B cell (primary cell): ENCODE results near the gene GNG10. TPM values are rescaled to one million over a fixed set of nuclear protein-coding genes. Genes with fewer than 3 reads are reported as not detected.

Experiments used
- ATAC-seq: fragments of 200-7000 bp; cut with Tn5 transposase; one replicate; pipeline ENCODE4 v1.10.0; 2021; ENCODE audit warnings: low read depth, mild to moderate bottlenecking, moderate number of reproducible peaks, moderate library complexity
- CTCF ChIA-PET: fragments of 350-600 bp; sonication (Branson Sonifier 250); formaldehyde crosslinking; loops from one replicate; lab custom pipeline; 2021; ENCODE audit warnings: antibody characterized with exemption, inconsistent platforms; lab: Charles Lee
- POLR2A ChIA-PET: fragments of 350-600 bp; sonication (Branson Sonifier 250); formaldehyde crosslinking; loops from one replicate; lab custom pipeline; 2021; ENCODE audit warnings: antibody characterized with exemption; lab: Charles Lee
- DNase-seq: peaks from one replicate; pipeline ENCODE4 v3.0.0; 2013
- H2AFZ ChIP-seq: 2 replicates; pipeline ENCODE4 v1.6.1; 2012; ENCODE audit warnings: mild to moderate bottlenecking, low read depth, low read length; ENCODE audit not compliant: insufficient read depth, poor library complexity, severe bottlenecking
- H3K27ac ChIP-seq, 2 donors: 1 replicate in 1 of 2; 2 replicates in 1 of 2; pipeline ENCODE4 v1.5.1; 2012 to 2013; ENCODE audit warnings: low read length in 2 of 2, mild to moderate bottlenecking in 2 of 2, moderate library complexity in 1 of 2
- H3K27me3 ChIP-seq, 4 experiments: fragments of 200-600 bp in 1 of 4; sonication (generic) in 1 of 4; replicated peaks in 1 of 4; 1 replicate in 2 of 4; 2 replicates in 2 of 4; pipeline versions ENCODE4 v1.6.1 to v1.7.0; 2013 to 2016; ENCODE audit warnings: low read length in 3 of 4, mild to moderate bottlenecking in 2 of 4, mixed read lengths in 1 of 4, moderate library complexity in 1 of 4; ENCODE audit not compliant: insufficient read depth in 4 of 4, control insufficient read depth in 3 of 4; ENCODE audit errors: control extremely low read depth in 1 of 4
- H3K36me3 ChIP-seq, 2 experiments: replicated peaks in 1 of 2; 1 replicate in 1 of 2; 2 replicates in 1 of 2; pipeline versions ENCODE4 v1.6.1 to v1.7.1; 2013; ENCODE audit warnings: low read length in 1 of 2; ENCODE audit not compliant: insufficient read depth in 2 of 2, control insufficient read depth in 1 of 2; ENCODE audit errors: control extremely low read depth in 1 of 2, extremely low read depth in 1 of 2
- H3K4me1 ChIP-seq, 2 donors: fragments of 200-600 bp in 1 of 2; sonication (generic) in 1 of 2; 1 replicate in 1 of 2; 2 replicates in 1 of 2; pipeline versions ENCODE4 v1.5.1 to v1.6.1; 2013 to 2017; ENCODE audit warnings: low read length in 2 of 2; ENCODE audit not compliant: control insufficient read depth in 2 of 2, insufficient read depth in 2 of 2
- H3K4me2 ChIP-seq: replicated peaks from 2 replicates; pipeline ENCODE3; 2012; ENCODE audit warnings: mild to moderate bottlenecking, low read depth, low read length; ENCODE audit not compliant: poor library complexity, severe bottlenecking
- H3K4me3 ChIP-seq, 5 experiments: fragments of 200-600 bp in 1 of 5; sonication (generic) in 1 of 5; 1 replicate in 3 of 5; 2 replicates in 2 of 5; pipeline versions ENCODE4 v1.5.1 to v1.7.0; 2011 to 2016; ENCODE audit warnings: low read length in 4 of 5, mild to moderate bottlenecking in 4 of 5, low read depth in 2 of 5, control low read depth in 1 of 5, moderate library complexity in 1 of 5; ENCODE audit not compliant: insufficient read depth in 1 of 5; ENCODE audit errors: control extremely low read depth in 1 of 5, extremely low read depth in 1 of 5
- H3K79me2 ChIP-seq: fragments of 200-600 bp; sonication (generic); one replicate; pipeline ENCODE4 v1.6.0; 2016; ENCODE audit warnings: low read length; ENCODE audit not compliant: control insufficient read depth, insufficient read depth
- H3K9ac ChIP-seq: fragments of 200-600 bp; sonication (generic); 2 replicates; pipeline ENCODE4 v1.6.1; 2017; ENCODE audit warnings: mild to moderate bottlenecking, low read length, moderate library complexity
- H3K9me3 ChIP-seq, 3 donors: one replicate each; pipeline versions ENCODE4 v1.6.1 to v1.7.1; 2013; ENCODE audit warnings: low read length in 2 of 3; ENCODE audit not compliant: control insufficient read depth in 2 of 3, insufficient read depth in 1 of 3; ENCODE audit errors: control extremely low read depth in 1 of 3
- H4K20me1 ChIP-seq: 2 replicates; pipeline ENCODE4 v1.6.0; 2012; ENCODE audit warnings: mild to moderate bottlenecking, low read length; ENCODE audit not compliant: insufficient read depth, control insufficient read depth, poor library complexity, severe bottlenecking
- H3K27ac Mint-ChIP-seq: one replicate; pipeline ENCODE4 v1.8.0; 2021; ENCODE audit warnings: mixed read lengths
- H3K27me3 Mint-ChIP-seq: one replicate; pipeline ENCODE4 v1.8.0; 2021; ENCODE audit warnings: mixed read lengths
- H3K4me1 Mint-ChIP-seq: one replicate; pipeline ENCODE4 v1.8.0; 2021; ENCODE audit warnings: mixed read lengths
- H3K4me3 Mint-ChIP-seq: one replicate; pipeline ENCODE4 v1.8.0; 2021; ENCODE audit warnings: mixed read lengths
- H3K9me3 Mint-ChIP-seq: one replicate; pipeline ENCODE4 v1.8.0; 2022; ENCODE audit warnings: mixed read lengths; ENCODE audit not compliant: insufficient read depth
- EZH2 ChIP-seq: IDR thresholded peaks from 2 replicates; pipeline ENCODE4 v1.6.1; 2012; ENCODE audit warnings: borderline replicate concordance, low read depth, mild to moderate bottlenecking, moderate library complexity, low read length; ENCODE audit not compliant: insufficient read depth, poor library complexity, severe bottlenecking
- WGBS: methylation state at CpG from one replicate; pipeline ENCODE4 v1.1.5; 2013; ENCODE audit warnings: missing lambda C conversion rate; ENCODE audit not compliant: insufficient coverage; 5-methylcytosine and 5-hydroxymethylcytosine counted together
- intact Hi-C: fragments of 100-400 bp; cut with micrococcal nuclease; formaldehyde crosslinking; loops from one replicate; pipeline ENCODE4 v1.10.0; 2022
- polyA plus RNA-seq: library from polyadenylated mRNA; depleted of rRNA; stranded (reverse); fragments of >200 nt; gene quantifications from 2 replicates; pipeline ENCODE4 v1.2.3, GENCODE V29; 2012
- total RNA-seq, 2 donors: library from RNA; stranded (reverse); fragments of 120-200 nt in 1 of 2; gene quantifications; 1 replicate in 1 of 2; 2 replicates in 1 of 2; pipeline versions ENCODE4 v1.2.3 to v1.2.4, GENCODE V29; 2013 to 2022
- TF ChIP-seq, protein P1 (sequence below): fragments of 200-600 bp; IDR thresholded peaks from one replicate; pipeline ENCODE4 v1.8.0; 2022; ENCODE audit warnings: antibody characterized with exemption, mild to moderate bottlenecking

Gene GNG10
- total and polyA plus RNA-seq, 2 donors (not counting 1 experiment from before 2014, with no cell fraction given) = 7.2 to 10.6 TPM

DNA sequence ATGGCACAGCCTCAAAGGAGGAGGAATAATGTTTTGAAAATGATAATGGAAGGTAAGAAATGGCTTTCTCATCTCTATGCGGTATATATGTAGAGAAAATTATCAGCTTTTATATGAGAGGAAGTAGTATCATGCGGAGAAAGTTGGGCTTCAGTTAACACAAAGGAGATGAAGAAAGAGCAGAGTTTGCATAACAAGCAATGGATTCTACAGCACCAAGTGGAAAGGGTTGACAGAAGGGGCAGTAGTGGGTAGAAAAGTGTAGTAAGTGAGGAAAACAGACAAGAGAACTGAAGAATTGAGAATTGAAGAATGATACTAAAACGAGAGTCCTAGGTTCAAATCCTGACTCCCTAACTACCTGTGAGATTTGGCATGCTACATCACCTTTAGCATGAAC lies 51.0 kb downstream of the GNG10 start:
- Histone ChIP-seq H3K9me3 (no peaks in the 10 kb centered on the region), H3K4me2 (no peak overlapping the region), H3K4me3 (no peak overlapping the region), H2AFZ (no peak overlapping the region), H4K20me1 (no peaks in the 10 kb centered on the region), H3K27me3 (no peaks in the 10 kb centered on the region), H3K36me3 (no peaks in the 10 kb centered on the region), H3K9ac (no peak overlapping the region), H3K79me2 (no peaks in the 10 kb centered on the region), H3K27ac (no peak overlapping the region), H3K4me1 (no peaks in the 10 kb centered on the region)
- no peak for TF ChIP-seq EZH2
- TF ChIP-seq, protein P1, sequence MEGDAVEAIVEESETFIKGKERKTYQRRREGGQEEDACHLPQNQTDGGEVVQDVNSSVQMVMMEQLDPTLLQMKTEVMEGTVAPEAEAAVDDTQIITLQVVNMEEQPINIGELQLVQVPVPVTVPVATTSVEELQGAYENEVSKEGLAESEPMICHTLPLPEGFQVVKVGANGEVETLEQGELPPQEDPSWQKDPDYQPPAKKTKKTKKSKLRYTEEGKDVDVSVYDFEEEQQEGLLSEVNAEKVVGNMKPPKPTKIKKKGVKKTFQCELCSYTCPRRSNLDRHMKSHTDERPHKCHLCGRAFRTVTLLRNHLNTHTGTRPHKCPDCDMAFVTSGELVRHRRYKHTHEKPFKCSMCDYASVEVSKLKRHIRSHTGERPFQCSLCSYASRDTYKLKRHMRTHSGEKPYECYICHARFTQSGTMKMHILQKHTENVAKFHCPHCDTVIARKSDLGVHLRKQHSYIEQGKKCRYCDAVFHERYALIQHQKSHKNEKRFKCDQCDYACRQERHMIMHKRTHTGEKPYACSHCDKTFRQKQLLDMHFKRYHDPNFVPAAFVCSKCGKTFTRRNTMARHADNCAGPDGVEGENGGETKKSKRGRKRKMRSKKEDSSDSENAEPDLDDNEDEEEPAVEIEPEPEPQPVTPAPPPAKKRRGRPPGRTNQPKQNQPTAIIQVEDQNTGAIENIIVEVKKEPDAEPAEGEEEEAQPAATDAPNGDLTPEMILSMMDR = no peak
- WGBS = 100% methylated on average over 2 of the region's 3 CpGs
- no peak overlapping the region for H3K27ac Mint-ChIP-seq
- no peak for ATAC-seq
- ChIA-PET CTCF (no interaction called here), POLR2A (no interaction called here)
- H3K27me3 Mint-ChIP-seq = no peaks in the 10 kb centered on the region
- no peaks in the 10 kb centered on the region for H3K4me1 Mint-ChIP-seq
- H3K4me3 Mint-ChIP-seq = no peak overlapping the region
- intact Hi-C loops = no loop called here
- no peaks in the 10 kb centered on the region for H3K9me3 Mint-ChIP-seq
- no peak for DNase-seq

DNA sequence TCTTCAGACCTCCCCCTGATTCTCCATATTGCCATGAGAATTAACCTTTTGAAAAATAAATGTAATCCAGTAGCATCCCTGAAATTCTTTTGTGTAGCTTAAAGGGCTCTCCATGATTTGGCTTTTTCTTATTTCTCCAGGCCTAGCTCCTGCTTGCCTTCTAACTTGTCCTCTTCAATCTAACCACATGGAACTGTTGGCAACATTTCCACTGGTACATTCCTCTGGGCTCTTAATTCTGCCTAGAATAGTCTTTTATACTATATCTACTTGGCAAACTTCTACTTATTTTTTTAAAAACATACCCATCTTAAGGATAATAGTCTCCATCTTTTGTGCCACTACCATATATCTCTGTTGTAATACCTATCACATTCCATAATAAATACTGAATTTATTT lies 54.1 kb downstream of the GNG10 start:
- no peak overlapping the region for H3K27ac Mint-ChIP-seq
- H4K20me1 ChIP-seq = no peaks in the 10 kb centered on the region
- no peaks in the 10 kb centered on the region for H3K4me1 Mint-ChIP-seq
- no peaks in the 10 kb centered on the region for H3K9me3 Mint-ChIP-seq
- no peaks in the 10 kb centered on the region for H3K27me3 ChIP-seq
- no peak for TF ChIP-seq EZH2
- TF ChIP-seq, protein P1 = no peak
- H3K9ac ChIP-seq = no peak overlapping the region
- CTCF ChIA-PET = no interaction called here
- no peaks in the 10 kb centered on the region for H3K4me1 ChIP-seq
- H3K79me2 ChIP-seq = no peaks in the 10 kb centered on the region
- no peak overlapping the region for H3K4me3 ChIP-seq
- H3K9me3 ChIP-seq = no peaks in the 10 kb centered on the region
- DNase-seq (no peak), ATAC-seq (no peak)
- POLR2A ChIA-PET = no interaction called here
- H3K27me3 Mint-ChIP-seq = no peaks in the 10 kb centered on the region
- H3K27ac ChIP-seq = no peak overlapping the region
- H3K4me3 Mint-ChIP-seq = no peak overlapping the region
- no peak overlapping the region for H2AFZ ChIP-seq
- H3K4me2 ChIP-seq = no peak overlapping the region
- H3K36me3 ChIP-seq = no peaks in the 10 kb centered on the region
- intact Hi-C loops = no loop called here
